H1 (cell line): ENCODE data around the gene TAGLN3.

Experiments
- ATF2 ChIP-seq: IDR thresholded peaks from 2 replicates; pipeline ENCODE4 v1.6.1; 2012; ENCODE audit warnings: low read length, inconsistent platforms
- CTCF ChIP-seq, 3 experiments: IDR thresholded peaks; 1 replicate in 2 of 3; 2 replicates in 1 of 3; pipeline versions ENCODE4 v1.5.1 to v1.6.1; 2011; ENCODE audit warnings: low read length in 3 of 3, mild to moderate bottlenecking in 3 of 3, inconsistent platforms in 2 of 3, low read depth in 1 of 3, moderate library complexity in 1 of 3; ENCODE audit not compliant: insufficient read depth in 1 of 3; ENCODE audit errors: control extremely low read depth in 1 of 3
- HDAC2 ChIP-seq, 2 experiments: fragments of 300-600 bp in 1 of 2; sonication (generic) in 1 of 2; IDR thresholded peaks; 2 replicates each; pipeline ENCODE4 v1.6.1; 2011 to 2012; ENCODE audit warnings: low read depth in 2 of 2, low read length in 2 of 2, mild to moderate bottlenecking in 2 of 2, moderate library complexity in 2 of 2, borderline replicate concordance in 1 of 2, inconsistent platforms in 1 of 2
- MAFK ChIP-seq: IDR thresholded peaks from 2 replicates; pipeline ENCODE4 v1.6.1; 2012; ENCODE audit warnings: low read depth, mild to moderate bottlenecking, improper control_type of control experiment, low read length
- TEAD4 ChIP-seq: IDR thresholded peaks from 2 replicates; pipeline ENCODE4 v1.6.1; 2012; ENCODE audit warnings: low read depth, low read length, inconsistent platforms, mixed read lengths

GRCh38 chr3:112009670-112010069 lies 10.9 kb downstream of the TAGLN3 start:
- TF ChIP-seq HDAC2 (IDR thresholded peaks at IDR 0.05; ENCODE audit: borderline replicate concordance in 1 of 2, low read depth in 2 of 2, low read length in 2 of 2) (no peak), TEAD4 (no peak), CTCF (IDR thresholded peaks at IDR 0.05; ENCODE audit: control extremely low read depth in 1 of 3, insufficient read depth in 1 of 3, low read depth in 1 of 3, low read length in 3 of 3) (no peak), MAFK (no peak), ATF2 (no peak)
